Calu3 (cell line): ENCODE results near the gene SYTL2. TPM values are rescaled to one million over a fixed set of nuclear protein-coding genes. Genes with fewer than 3 reads are reported as not detected.

Source experiments
- BruUV-seq: library from RNA; stranded (reverse); fragments of 400-500 nt; replicated peaks from 2 replicates; lab custom pipeline; 2021; lab: Mats Ljungman, UMichigan
- CTCF ChIA-PET: fragments of 300-600 bp; sonication (Branson Sonifier 250); formaldehyde crosslinking; loops from one replicate; lab custom pipeline; 2022; ENCODE audit warnings: antibody characterized with exemption; lab: Charles Lee
- DNase-seq: peaks from one replicate; pipeline ENCODE4 v3.0.0; 2022
- H3K27ac Mint-ChIP-seq: one replicate; pipeline ENCODE4 v1.8.0; 2022; ENCODE audit warnings: mixed read lengths; ENCODE audit not compliant: unreplicated experiment
- H3K27me3 Mint-ChIP-seq: one replicate; pipeline ENCODE4 v1.8.0; 2022; ENCODE audit warnings: mixed read lengths; ENCODE audit not compliant: unreplicated experiment
- H3K36me3 Mint-ChIP-seq: one replicate; pipeline ENCODE4 v1.8.0; 2022; ENCODE audit warnings: mild to moderate bottlenecking, moderate library complexity, mixed read lengths; ENCODE audit not compliant: insufficient read depth, unreplicated experiment
- H3K4me1 Mint-ChIP-seq: one replicate; pipeline ENCODE4 v1.8.0; 2022; ENCODE audit warnings: mild to moderate bottlenecking, low read depth, mixed read lengths; ENCODE audit not compliant: unreplicated experiment
- H3K4me3 Mint-ChIP-seq: one replicate; pipeline ENCODE4 v1.8.0; 2022; ENCODE audit warnings: mild to moderate bottlenecking, low read depth, moderate library complexity, mixed read lengths; ENCODE audit not compliant: unreplicated experiment
- H3K9me3 Mint-ChIP-seq: one replicate; pipeline ENCODE4 v1.8.0; 2022; ENCODE audit warnings: low read depth, mixed read lengths; ENCODE audit not compliant: unreplicated experiment
- intact Hi-C: fragments of 100-400 bp; cut with micrococcal nuclease; formaldehyde crosslinking; loops from one replicate; pipeline ENCODE4 v1.10.0; 2022; ENCODE audit not compliant: unreplicated experiment
- total RNA-seq: library from RNA; stranded (reverse); gene quantifications from 2 replicates; pipeline ENCODE4 v1.2.3, GENCODE V29; 2022
- TF ChIP-seq, protein P1 (sequence below): fragments of 200-600 bp; IDR thresholded peaks from one replicate; pipeline ENCODE4 v1.8.0; 2022; ENCODE audit warnings: antibody characterized with exemption; ENCODE audit not compliant: unreplicated experiment

SYTL2 gene
- total RNA-seq, 1 experiment from 2014 or later, result 10.6 TPM

DNA sequence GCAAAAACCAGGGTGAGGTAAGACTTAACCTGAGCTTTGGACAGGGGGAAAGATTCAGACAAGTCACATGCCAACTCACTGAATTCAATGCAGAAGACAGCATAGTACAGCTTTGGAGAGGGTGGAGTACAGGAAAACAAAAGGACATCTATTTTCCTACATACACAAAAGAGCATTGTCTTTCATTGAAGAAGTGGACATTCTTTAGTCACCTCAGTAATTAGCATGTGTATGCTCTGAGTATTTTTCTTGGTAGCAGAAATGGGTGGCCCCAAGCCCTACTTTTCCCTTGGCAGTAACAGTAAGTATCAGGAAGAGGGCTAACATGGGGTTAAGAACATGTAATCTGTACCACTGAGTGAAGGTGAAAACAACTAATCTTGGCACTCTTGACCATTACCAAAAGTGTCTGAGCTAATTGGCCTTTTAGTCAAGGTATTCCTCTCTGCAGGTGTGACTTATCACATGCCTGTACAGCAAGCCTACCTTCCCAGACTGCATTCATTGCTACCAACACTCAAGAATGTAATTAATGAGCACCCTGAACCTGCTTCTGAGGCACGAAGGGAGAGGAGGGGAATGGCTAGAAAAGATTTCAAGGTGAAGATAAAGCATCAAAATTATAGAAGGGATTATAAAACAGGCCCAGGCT, 33.9 kb downstream of the SYTL2 start:
- no peak for DNase-seq
- H3K9me3 Mint-ChIP-seq, result peaks cover 4% of the 10 kb centered on the region
- BruUV-seq, result no TSS peak
- CTCF ChIA-PET, result no interaction called here
- peak overlapping the region; percentile 88 for H3K27ac Mint-ChIP-seq
- no peaks in the 10 kb centered on the region for H3K27me3 Mint-ChIP-seq
- intact Hi-C loops, result loop anchor here (5.0 kb wide), 1 partner anchor 35 kb away; no protein-coding TSS in a partner anchor
- H3K4me3 Mint-ChIP-seq, result peak overlapping the region; percentile 20
- TF ChIP-seq, protein P1, sequence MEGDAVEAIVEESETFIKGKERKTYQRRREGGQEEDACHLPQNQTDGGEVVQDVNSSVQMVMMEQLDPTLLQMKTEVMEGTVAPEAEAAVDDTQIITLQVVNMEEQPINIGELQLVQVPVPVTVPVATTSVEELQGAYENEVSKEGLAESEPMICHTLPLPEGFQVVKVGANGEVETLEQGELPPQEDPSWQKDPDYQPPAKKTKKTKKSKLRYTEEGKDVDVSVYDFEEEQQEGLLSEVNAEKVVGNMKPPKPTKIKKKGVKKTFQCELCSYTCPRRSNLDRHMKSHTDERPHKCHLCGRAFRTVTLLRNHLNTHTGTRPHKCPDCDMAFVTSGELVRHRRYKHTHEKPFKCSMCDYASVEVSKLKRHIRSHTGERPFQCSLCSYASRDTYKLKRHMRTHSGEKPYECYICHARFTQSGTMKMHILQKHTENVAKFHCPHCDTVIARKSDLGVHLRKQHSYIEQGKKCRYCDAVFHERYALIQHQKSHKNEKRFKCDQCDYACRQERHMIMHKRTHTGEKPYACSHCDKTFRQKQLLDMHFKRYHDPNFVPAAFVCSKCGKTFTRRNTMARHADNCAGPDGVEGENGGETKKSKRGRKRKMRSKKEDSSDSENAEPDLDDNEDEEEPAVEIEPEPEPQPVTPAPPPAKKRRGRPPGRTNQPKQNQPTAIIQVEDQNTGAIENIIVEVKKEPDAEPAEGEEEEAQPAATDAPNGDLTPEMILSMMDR, result no peak
- peaks cover 47% of the 10 kb centered on the region for H3K4me1 Mint-ChIP-seq
- H3K36me3 Mint-ChIP-seq, result no peaks in the 10 kb centered on the region

DNA sequence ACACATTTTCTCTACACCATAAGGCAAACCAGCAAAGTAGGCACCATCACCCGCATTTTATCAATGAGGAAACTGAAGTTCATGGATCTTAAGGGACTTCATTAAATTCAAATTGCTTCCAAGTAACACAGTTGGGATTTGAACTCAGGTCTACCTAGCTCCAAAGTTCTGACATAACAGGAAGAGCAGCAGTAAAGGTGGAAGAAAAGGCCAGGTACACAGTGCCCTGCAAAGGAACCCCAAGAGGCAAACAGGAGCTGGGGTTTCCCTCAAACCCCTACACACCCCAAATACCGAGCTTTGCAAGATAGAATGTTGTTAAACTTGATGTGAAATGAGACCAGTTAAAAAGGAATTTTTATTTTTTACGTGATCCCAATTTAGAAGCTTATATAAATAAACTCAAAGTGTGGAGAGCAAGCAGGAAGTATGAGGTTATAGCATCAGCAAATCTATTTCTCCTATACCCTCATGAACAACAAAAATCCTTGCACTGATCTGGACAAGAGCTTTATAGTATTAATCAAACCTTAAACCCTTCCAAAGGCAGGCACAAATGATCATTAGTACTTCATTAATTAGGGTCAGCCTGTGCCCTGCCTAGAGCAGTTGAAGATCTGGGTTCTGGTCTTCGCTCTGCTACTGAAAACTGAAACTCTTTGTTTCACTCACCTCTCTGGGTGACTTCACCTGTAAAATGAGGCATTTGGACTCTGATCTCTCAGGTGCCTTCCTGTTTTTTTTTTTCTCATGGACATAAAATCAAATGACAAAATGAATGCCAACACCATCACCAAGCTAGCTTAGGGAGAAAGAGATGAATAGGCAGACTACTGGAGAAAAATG, 36.5 kb downstream of the SYTL2 start:
- H3K27ac Mint-ChIP-seq, result peak overlapping the region; percentile 36

DNA sequence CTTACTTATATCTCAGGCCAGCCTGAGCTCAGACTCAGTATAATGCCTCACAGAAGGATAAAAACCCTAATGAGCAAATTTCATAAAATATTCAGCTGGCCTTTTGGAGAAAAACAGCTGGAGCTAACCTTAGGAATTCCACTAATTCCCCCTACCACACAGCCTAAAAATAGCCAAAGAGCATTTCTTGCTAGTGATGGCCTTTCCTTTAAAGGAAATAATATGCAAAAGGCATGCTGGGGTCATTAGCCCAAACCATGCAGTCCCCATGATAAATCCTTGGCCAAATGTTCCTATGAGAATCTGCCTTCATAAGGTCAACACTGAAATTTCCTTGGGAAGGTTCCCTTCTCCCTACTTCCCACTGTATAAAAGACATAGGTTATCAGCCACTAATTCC, 38.2 kb downstream of the SYTL2 start:
- TF ChIP-seq, protein P1, result no peak
- CTCF ChIA-PET, result no interaction called here
- DNase-seq, result no peak
- H3K4me1 Mint-ChIP-seq, result peaks cover 37% of the 10 kb centered on the region
- no peaks in the 10 kb centered on the region for H3K27me3 Mint-ChIP-seq
- peaks cover 9% of the 10 kb centered on the region for H3K9me3 Mint-ChIP-seq
- H3K27ac Mint-ChIP-seq, result no peak overlapping the region
- H3K36me3 Mint-ChIP-seq, result no peaks in the 10 kb centered on the region
- no TSS peak for BruUV-seq
- H3K4me3 Mint-ChIP-seq, result no peak overlapping the region
- intact Hi-C loops, result no loop called here

More for the DNA sequence above, 36.5 kb downstream of the SYTL2 start:
- TF ChIP-seq, protein P1, result no peak
- CTCF ChIA-PET, result interaction anchor here (0.6 kb wide), 1 partner anchor 822 kb away, joined by 4 read pairs; no protein-coding TSS in a partner anchor
- H3K4me1 Mint-ChIP-seq, result peaks cover 38% of the 10 kb centered on the region
- intact Hi-C loops, result loop anchor here (5.0 kb wide), 1 partner anchor 32 kb away; no protein-coding TSS in a partner anchor
- H3K4me3 Mint-ChIP-seq, result no peak overlapping the region
- DNase-seq, result no peak
- no TSS peak for BruUV-seq
- no peaks in the 10 kb centered on the region for H3K27me3 Mint-ChIP-seq
- H3K9me3 Mint-ChIP-seq, result peaks cover 9% of the 10 kb centered on the region
- no peaks in the 10 kb centered on the region for H3K36me3 Mint-ChIP-seq

DNA sequence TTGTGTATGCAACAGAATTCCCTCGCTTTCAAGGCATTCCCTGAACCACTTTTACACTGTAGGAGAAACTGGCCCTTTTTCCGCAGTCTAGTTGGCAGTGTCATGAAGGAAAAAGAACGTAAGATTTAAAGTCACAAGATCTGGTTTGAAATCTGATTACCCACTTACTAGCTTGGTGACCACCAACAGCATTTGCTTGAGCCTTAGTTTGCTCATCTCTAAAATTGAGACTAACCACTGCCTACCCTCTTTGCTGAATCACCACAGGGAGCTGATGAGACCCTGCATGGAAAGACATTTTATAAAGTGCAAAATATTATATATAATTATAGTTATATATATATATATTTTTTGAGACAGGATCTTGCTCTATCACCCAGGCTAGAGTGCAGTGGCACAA, 39.4 kb downstream of the SYTL2 start:
- H3K36me3 Mint-ChIP-seq, result no peaks in the 10 kb centered on the region
- no TSS peak for BruUV-seq

More for the DNA sequence above, 39.4 kb downstream of the SYTL2 start:
- H3K4me1 Mint-ChIP-seq, result peaks cover 25% of the 10 kb centered on the region
- DNase-seq, result no peak
- no peaks in the 10 kb centered on the region for H3K27me3 Mint-ChIP-seq
- TF ChIP-seq, protein P1, result no peak
- H3K9me3 Mint-ChIP-seq, result peaks cover 9% of the 10 kb centered on the region
- H3K4me3 Mint-ChIP-seq, result no peak overlapping the region
- intact Hi-C loops, result no loop called here
- no peak overlapping the region for H3K27ac Mint-ChIP-seq
- CTCF ChIA-PET, result interaction anchor here (0.6 kb wide), 1 partner anchor 148 kb away, joined by 3 read pairs; no protein-coding TSS in a partner anchor
